ENCODE measurements around the gene SNRPA1.

Gene SNRPA1

DNA sequence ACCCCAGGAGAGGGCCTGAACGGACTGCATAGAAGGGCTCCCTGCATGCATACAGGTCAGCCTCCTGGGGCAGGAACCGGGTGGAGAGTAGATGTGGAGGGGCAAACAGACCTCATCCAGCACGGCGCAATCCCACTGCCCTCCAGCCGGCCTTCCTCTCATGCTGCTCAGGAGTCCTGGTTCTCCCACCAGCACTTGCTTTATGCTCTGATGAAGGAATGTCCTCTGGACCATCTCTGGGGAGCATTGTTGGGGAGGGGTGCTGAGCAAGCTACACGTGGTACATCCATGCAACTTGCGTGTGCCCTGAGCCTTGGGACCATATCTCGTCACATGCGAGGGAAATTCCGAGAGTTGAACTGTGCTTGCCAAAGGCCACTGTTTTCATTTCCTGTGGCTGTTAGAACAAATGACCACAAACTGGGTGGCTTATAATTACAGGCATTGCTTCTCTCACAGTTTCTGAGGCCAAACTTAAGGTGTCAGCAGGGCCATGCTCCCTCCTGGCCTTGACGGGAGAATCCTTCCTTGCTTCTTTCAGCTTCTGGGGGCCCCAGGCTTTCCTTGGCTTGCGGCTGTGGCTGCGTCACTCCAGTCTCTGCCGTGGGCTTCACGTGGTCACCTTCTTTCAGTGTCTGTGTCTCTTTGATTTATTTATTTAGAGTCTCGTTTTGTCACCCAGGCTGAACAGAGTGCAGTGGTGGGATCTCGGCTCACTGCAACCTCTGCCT, 30.0 kb downstream of the SNRPA1 start:
- H3K4me3 Mint-ChIP-seq, result no peak overlapping the region
- DNase-seq, result no peak
- peaks cover 5% of the 10 kb centered on the region for H3K4me1 Mint-ChIP-seq
- ATAC-seq, result no peak
- no peaks in the 10 kb centered on the region for H3K27me3 Mint-ChIP-seq
- H3K36me3 Mint-ChIP-seq (ENCODE audit: low read depth), result peaks cover 6% of the 10 kb centered on the region
- H3K27ac Mint-ChIP-seq, result no peak overlapping the region
- H3K9me3 Mint-ChIP-seq, result no peaks in the 10 kb centered on the region

- Mint-ChIP-seq H3K27ac (no peak overlapping the region), H3K9me3 (no peaks in the 10 kb centered on the region), H3K27me3 (no peaks in the 10 kb centered on the region), H3K4me3 (no peak overlapping the region), H3K4me1 (peaks cover 5% of the 10 kb centered on the region), H3K36me3 (ENCODE audit: low read depth) (peaks cover 3% of the 10 kb centered on the region)
- DNase-seq, result no peak
- ATAC-seq, result no peak
Observed at GRCh38 chr15:101264011-101264410, 31.0 kb downstream of the SNRPA1 start.

GRCh38 chr15:101262551-101262950, 32.5 kb downstream of the SNRPA1 start:
- Mint-ChIP-seq H3K4me1 (peaks cover 5% of the 10 kb centered on the region), H3K36me3 (ENCODE audit: low read depth) (no peaks in the 10 kb centered on the region), H3K4me3 (no peak overlapping the region), H3K9me3 (no peaks in the 10 kb centered on the region), H3K27ac (no peak overlapping the region), H3K27me3 (peaks cover 3% of the 10 kb centered on the region)
- ATAC-seq (no peak), DNase-seq (no peak)

- DNase-seq (peak; percentile 54), ATAC-seq (no peak)
- Mint-ChIP-seq H3K9me3 (no peaks in the 10 kb centered on the region), H3K4me1 (peaks cover 20% of the 10 kb centered on the region), H3K4me3 (no peak overlapping the region), H3K36me3 (ENCODE audit: low read depth) (no peaks in the 10 kb centered on the region), H3K27me3 (peaks cover 3% of the 10 kb centered on the region), H3K27ac (no peak overlapping the region)
Observed at GRCh38 chr15:101258238-101259144, 36.6 kb downstream of the SNRPA1 start.

- Mint-ChIP-seq H3K4me1 (peaks cover 27% of the 10 kb centered on the region), H3K27ac (no peak overlapping the region), H3K9me3 (no peaks in the 10 kb centered on the region), H3K27me3 (peaks cover 3% of the 10 kb centered on the region), H3K36me3 (ENCODE audit: low read depth) (no peaks in the 10 kb centered on the region), H3K4me3 (no peak overlapping the region)
- ATAC-seq (no peak), DNase-seq (no peak)
Observed at GRCh38 chr15:101256757-101257156, 38.3 kb downstream of the SNRPA1 start.

DNA sequence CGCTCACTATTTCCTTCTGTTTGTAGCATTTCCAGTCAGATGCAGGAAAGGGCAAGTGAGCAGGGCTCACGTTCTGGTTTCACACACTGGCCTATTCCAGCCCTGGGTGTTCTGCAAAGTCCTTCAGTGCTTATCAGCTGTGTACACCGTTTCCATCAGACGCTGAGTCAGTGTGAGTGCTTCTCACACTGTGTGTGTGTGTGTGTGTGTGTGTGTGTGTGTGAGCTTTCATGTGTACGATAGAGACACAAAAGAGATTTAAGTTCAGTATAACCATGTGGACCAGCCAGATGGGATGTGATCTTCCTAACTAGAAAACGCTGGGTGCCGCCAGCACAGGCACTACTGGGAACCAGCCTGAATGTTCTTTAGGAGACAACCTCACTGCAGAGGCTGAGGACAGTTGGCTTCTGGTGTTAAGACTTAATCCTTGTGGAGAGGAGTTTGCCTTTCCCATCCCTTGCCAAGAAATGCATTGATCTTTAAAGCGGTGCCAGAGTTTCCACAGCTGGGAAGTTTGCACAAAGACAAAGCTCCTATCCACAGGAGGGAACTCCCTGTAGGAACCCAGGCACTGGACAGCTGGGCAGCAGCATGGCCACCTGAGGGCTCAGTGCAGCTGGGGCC, 39.3 kb downstream of the SNRPA1 start:
- peaks cover 3% of the 10 kb centered on the region for H3K27me3 Mint-ChIP-seq
- no peaks in the 10 kb centered on the region for H3K9me3 Mint-ChIP-seq
- H3K27ac Mint-ChIP-seq, result peak overlapping the region; percentile 60
- ATAC-seq (peak; percentile 22), DNase-seq (no peak)
- no peak overlapping the region for H3K4me3 Mint-ChIP-seq
- peaks cover 27% of the 10 kb centered on the region for H3K4me1 Mint-ChIP-seq
- H3K36me3 Mint-ChIP-seq (ENCODE audit: low read depth), result peaks cover 1% of the 10 kb centered on the region

DNA sequence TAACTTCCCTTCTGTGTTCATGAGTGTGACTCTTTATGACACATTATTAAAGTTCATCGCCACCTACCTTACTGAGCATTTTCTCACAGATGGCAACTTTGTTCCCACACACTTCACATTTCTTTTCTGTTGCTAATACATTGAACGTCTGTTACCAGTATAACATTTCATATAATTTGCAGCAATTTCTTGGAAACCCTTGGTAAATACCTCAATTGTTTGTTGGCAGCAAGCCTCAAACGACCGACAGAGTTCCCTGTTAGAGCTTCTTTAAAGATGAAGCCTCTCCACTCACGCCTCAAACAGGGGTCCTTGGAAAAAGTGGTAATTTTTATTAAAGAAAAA, 40.0 kb downstream of the SNRPA1 start:
- Mint-ChIP-seq H3K4me3 (no peak overlapping the region), H3K4me1 (peaks cover 30% of the 10 kb centered on the region), H3K9me3 (no peaks in the 10 kb centered on the region), H3K27me3 (peaks cover 3% of the 10 kb centered on the region), H3K27ac (no peak overlapping the region), H3K36me3 (ENCODE audit: low read depth) (peaks cover 8% of the 10 kb centered on the region)
- ATAC-seq (no peak), DNase-seq (no peak)

DNA sequence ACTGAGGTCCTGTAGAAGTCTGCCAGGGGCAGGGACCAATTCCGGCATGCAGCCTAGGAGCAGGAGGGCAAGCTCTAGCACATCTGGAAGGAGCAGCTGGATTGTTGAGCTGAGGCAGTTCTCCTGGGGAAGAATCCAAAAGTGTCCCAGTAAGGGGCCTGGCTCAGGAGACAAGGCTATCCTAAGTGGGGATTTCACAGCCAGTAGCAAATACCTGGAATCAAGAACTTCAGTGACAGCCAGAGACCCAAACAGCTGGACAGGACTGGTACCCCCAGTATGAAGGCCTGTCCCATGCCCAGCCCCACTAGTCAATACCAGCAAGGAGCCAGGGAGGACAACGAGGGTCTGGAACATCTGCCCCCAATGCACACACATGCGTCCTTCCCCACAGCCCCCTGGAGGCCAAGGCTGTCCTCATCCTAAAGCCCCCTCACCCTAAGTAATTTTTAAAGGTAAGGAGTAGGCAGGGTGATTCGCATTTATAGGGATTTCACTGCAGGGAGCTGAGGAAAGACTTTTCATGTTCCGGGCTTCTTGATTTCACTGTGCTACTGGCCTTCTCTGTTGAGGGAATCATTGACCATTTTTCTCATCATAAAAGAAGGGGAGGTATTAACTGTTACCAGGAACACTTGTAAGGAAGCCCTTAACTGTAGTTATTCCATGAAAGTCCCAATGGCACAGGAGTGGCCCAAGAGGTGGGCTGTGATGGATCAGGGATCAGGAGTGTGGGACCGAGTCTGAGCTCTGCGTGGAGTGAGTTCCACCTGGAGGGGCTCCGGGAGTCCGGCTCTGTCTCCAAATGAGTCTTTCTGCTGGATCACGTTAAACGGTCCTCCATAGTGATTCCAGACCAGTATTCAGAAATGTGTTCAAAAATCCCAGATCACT, 40.6 kb downstream of the SNRPA1 start:
- DNase-seq (no peak), ATAC-seq (no peak)
- Mint-ChIP-seq H3K9me3 (no peaks in the 10 kb centered on the region), H3K4me1 (peaks cover 37% of the 10 kb centered on the region), H3K27ac (no peak overlapping the region), H3K36me3 (ENCODE audit: low read depth) (peaks cover 12% of the 10 kb centered on the region), H3K4me3 (no peak overlapping the region), H3K27me3 (peaks cover 3% of the 10 kb centered on the region)

- peak overlapping the region; percentile 86 for H3K4me3 Mint-ChIP-seq
- peak overlapping the region; percentile 91 for H3K27ac Mint-ChIP-seq
- no peaks in the 10 kb centered on the region for H3K9me3 Mint-ChIP-seq
- H3K4me1 Mint-ChIP-seq, result peaks cover 52% of the 10 kb centered on the region
- H3K36me3 Mint-ChIP-seq (ENCODE audit: low read depth), result peaks cover 22% of the 10 kb centered on the region
- ATAC-seq, result no peak
- no peak for DNase-seq
- no peaks in the 10 kb centered on the region for H3K27me3 Mint-ChIP-seq
Observed at GRCh38 chr15:101252836-101253235, 42.2 kb downstream of the SNRPA1 start.

DNA sequence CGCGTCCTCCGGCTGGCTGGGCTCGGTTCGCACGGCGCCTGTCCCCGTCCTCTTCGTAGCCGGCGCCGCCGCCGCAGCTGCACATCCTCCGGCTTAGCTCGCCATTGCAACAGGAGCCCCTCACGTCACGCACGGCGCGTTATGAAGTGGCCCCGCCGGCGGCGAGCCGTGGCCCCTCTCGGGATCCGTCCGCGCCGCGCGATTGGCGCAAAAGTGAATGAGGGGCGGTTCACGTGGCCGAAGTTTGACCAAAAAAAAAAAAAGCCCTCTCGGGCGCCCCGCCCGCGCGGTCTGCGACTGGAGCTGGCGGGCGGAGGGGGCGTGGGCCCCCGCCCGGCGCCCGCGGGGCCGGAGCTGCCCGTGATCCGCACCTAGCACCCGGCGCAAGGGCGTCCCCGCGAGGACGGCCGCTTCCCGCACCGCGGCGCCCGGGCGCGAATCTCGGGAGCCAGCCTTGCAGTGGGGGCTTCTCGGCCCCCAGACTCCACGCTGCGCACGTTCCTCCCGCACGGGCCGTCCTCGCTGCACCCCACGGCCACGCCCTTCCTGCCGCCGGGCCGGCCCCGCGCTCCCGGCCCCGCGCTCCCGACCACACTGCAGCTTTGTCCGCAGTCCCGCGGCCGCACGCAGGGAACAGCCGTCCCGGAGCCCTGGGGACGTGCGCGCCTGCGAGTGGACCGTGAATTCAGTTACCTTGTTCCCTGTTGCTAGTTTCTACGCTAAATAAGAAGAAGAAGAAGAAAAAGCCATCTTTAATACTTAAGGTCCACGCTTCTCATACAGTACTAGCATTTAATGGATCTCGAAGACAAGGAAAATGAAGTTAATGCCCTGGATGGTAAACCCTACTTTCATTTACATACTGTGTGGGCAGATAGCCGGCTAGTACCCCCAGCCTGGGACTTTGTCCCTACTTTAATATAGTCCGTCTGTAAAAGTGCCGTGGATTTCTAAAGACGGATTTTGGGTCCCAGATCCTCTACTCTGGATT, 42.9 kb downstream of the SNRPA1 start, which contains the start of gene CHSY1:
Gene CHSY1, minus strand, starts transcription at position 219 of the 991 bp plus-strand sequence. CDS start 592 bp downstream, outside the sequence.
- Mint-ChIP-seq H3K4me1 (peaks cover 59% of the 10 kb centered on the region), H3K9me3 (no peaks in the 10 kb centered on the region), H3K4me3 (peak within 1 kb of the TSS; percentile 88), H3K36me3 (ENCODE audit: low read depth) (peaks cover 26% of the 10 kb centered on the region), H3K27ac (peak within 1 kb of the TSS; percentile 91), H3K27me3 (no peaks in the 10 kb centered on the region)
- DNase-seq (peak; percentile 91), ATAC-seq (peak; percentile 70)

- ATAC-seq (peak; percentile 11), DNase-seq (peak; percentile 29)
Observed at GRCh38 chr15:101250873-101251829, 43.9 kb downstream of the SNRPA1 start.

GRCh38 chr15:101250341-101250831, 44.7 kb downstream of the SNRPA1 start:
- Mint-ChIP-seq H3K36me3 (ENCODE audit: low read depth) (peaks cover 38% of the 10 kb centered on the region), H3K4me3 (peak overlapping the region; percentile 88), H3K27ac (peak overlapping the region; percentile 90), H3K27me3 (no peaks in the 10 kb centered on the region), H3K9me3 (no peaks in the 10 kb centered on the region), H3K4me1 (peaks cover 73% of the 10 kb centered on the region)
- no peak for ATAC-seq
- no peak for DNase-seq

More at GRCh38 chr15:101250873-101251829, 43.9 kb downstream of the SNRPA1 start:
- H3K4me3 Mint-ChIP-seq, result peak overlapping the region; percentile 88
- H3K27ac Mint-ChIP-seq, result peak overlapping the region; percentile 90
- peaks cover 68% of the 10 kb centered on the region for H3K4me1 Mint-ChIP-seq
- no peaks in the 10 kb centered on the region for H3K27me3 Mint-ChIP-seq
- peaks cover 30% of the 10 kb centered on the region for H3K36me3 Mint-ChIP-seq (ENCODE audit: low read depth)
- H3K9me3 Mint-ChIP-seq, result no peaks in the 10 kb centered on the region

All from activated naive CD8-positive, alpha-beta T cell treated with anti-CD3 and anti-CD28 coated beads, Interleukin-2, amount 50 U/mL, for 24 hours (primary cell).